HG02884 (cell line): ENCODE results near the gene SFN.

ENCODE experiments used
- ATAC-seq: cut with Tn5 transposase; IDR thresholded peaks from one replicate; pipeline ENCODE4 v1.9.1; 2021; ENCODE audit warnings: mild to moderate bottlenecking, moderate library complexity; ENCODE audit not compliant: unreplicated experiment

The SFN gene

DNA sequence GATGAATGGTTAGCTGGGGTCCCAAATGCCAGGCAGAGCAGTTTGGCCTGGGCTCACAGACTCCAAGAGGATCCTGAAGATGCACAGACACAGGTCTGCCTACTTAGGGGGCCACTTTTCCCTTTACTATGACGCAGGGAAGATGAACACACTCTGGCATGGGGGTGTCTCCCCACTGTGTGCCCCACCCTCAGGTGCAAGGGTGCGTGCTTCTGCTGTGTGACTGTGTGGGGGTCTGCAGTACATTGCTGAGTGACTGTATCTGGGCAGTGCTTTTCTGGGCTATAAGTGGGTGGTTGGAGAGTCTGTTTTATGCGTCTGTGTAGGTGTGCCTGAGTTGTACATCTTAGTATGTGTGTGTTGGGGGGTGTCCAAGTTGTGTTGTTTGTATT lies 47.0 kb downstream of the SFN start:
- no peak for ATAC-seq

DNA sequence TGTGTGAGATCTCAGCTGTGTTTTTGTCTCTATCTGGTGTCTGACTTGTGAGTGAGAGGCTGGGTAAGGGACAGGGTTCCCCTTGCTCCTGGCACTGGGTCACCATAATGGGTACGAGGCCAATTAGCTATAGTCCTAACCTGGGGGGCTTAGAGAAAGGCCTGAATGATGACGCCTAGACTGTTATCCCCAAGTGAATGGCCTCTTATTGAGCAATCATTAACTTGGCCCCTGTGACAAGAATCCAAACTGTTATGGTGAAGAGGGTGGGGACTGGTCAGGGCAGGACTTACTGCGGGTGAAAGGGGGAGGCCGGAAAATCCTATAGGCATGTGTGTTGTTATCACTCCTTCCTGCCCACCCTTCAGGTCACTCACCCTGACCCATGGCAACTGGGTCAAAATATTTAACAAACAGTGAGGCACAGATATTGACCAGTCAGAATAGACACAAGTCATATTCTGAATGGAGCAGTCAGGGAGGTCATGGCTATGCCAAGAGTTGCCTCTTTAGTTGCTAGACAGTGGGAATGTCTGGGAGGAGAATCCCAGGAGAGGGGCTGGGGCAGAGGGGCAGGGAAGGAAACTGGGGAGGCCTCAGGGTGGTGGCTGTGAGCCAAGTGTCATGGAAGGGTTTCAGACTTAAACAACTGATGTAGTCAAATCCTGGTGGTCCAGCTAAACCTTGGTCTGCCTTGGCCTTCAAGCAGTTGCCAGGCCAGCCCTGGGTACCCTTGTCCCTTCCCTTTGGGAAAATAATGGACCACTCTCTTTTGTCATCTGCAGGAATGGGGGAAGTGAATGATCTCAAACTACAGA lies 47.6 kb downstream of the SFN start:
- no peak for ATAC-seq

- no peak for ATAC-seq
Measured at GRCh38 chr1:26911399-26912146, 48.6 kb downstream of the SFN start.

- no peak for ATAC-seq
Measured at GRCh38 chr1:26912147-26912490, 49.2 kb downstream of the SFN start.

DNA sequence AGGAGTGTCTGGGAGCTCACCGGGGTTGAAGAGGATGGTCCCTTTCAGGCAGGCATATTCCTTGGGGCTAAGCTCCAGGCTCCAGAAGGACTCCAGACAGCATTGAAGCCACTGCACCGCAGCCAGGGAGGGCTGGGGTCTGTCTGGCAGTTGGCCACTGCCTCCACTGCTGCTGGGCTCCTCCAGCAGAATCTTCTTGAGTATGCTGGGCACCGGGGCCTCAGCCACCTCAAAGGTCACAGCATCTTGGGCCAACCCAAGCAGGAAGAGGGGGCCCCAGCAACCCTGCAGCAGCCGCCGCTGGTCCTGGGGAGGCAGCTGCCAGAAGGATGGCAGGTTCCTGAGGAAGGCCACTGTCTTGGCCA lies 50.4 kb downstream of the SFN start:
- ATAC-seq = no peak
